GM12891 (cell line): ENCODE measurements around the gene FBXO33.

Experiments
- PAX5 ChIP-seq: IDR thresholded peaks from 2 replicates; pipeline ENCODE4 v1.6.1; 2011; ENCODE audit warnings: low read length, moderate library complexity, mild to moderate bottlenecking; ENCODE audit not compliant: insufficient read depth, severe bottlenecking
- POLR2A ChIP-seq: IDR thresholded peaks from 2 replicates; pipeline ENCODE4 v1.6.1; 2011; ENCODE audit warnings: low read depth, low read length, control low read depth
- POLR2AphosphoS5 ChIP-seq: IDR thresholded peaks from 2 replicates; pipeline ENCODE4 v1.6.1; 2011; ENCODE audit warnings: low read depth, low read length, control low read depth
- SPI1 ChIP-seq: IDR thresholded peaks from 2 replicates; pipeline ENCODE4 v1.6.1; 2011; ENCODE audit warnings: low read depth, low read length, control low read depth
- TAF1 ChIP-seq: IDR thresholded peaks from 2 replicates; pipeline ENCODE4 v1.6.1; 2011; ENCODE audit warnings: low read depth, low read length, control low read depth

GRCh38 chr14:39366460-39367386 lies 65.5 kb downstream of the FBXO33 start:
- TF ChIP-seq POLR2A (no peak), TAF1 (no peak), POLR2AphosphoS5 (no peak), PAX5 (no peak), SPI1 (no peak)
